HG02798 (cell line): ENCODE measurements around the gene ATP6V1F.

Experiments
- ATAC-seq: cut with Tn5 transposase; IDR thresholded peaks from one replicate; pipeline ENCODE4 v1.9.1; 2021; ENCODE audit warnings: mild to moderate bottlenecking; ENCODE audit not compliant: unreplicated experiment, poor library complexity

The ATP6V1F gene, protein sequence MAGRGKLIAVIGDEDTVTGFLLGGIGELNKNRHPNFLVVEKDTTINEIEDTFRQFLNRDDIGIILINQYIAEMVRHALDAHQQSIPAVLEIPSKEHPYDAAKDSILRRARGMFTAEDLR

DNA sequence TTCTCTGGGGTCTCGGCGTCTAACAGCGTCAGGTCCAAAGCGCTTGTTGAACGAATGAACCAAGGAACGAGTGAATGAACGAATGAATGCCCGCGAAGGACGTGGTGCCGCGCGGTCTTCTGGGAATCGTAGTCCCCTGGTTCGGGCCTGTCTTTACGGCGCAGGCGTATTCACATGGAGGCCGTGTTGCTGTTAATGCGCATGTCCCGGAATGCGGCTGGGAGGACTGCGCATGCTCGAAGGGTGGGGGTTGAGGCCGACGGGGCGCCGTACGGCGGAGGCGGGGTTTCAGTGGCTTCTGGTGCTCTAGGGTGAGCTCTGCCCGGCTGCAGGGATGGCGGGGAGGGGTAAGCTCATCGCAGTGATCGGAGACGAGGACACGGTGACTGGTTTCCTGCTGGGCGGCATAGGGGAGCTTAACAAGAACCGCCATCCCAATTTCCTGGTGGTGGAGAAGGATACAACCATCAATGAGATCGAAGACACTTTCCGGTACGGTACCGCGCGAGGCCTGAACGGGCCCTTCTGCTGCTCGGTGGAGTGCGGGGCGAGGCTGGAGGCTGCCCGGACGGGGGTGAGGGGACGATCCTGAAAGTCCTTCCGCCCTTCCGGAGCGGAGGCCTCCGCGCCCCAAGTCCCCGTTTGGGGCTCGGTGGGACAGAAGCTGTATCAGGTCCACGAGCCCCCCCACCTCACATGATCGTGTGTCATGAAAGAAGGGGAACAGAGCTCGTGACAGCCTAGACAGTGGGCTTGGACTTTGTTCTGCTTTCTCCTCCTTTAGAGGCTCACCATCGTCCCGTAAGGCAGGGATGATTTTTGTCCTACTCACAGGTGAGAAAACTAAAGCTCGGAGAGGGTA is at the start of gene ATP6V1F:
TSS of gene ATP6V1F (plus strand) at position 286 of the 862 bp plus-strand sequence. CDS start at position 335, 49 bp downstream.
- ATAC-seq, result peak; percentile 88

DNA sequence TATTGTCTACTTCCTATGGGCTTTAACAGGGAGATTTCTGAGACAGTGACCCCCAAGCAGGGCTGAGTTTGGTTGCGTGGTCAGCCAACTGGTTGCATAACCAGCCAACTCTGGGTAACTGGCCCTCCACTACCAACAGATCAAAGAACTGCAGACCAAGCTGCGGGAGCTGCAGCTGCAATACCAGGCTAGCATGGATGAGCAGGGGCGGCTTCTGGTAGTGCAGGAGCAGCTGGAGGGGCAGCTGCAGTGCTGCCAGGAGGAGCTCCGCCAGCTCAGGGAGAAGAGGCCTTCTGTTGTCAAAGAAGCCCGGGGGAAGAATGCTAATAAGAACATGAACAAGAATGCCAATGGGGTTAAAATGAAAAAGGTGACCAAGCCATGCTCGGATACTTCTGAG is 48.2 kb upstream of the ATP6V1F start:
- no peak for ATAC-seq

DNA sequence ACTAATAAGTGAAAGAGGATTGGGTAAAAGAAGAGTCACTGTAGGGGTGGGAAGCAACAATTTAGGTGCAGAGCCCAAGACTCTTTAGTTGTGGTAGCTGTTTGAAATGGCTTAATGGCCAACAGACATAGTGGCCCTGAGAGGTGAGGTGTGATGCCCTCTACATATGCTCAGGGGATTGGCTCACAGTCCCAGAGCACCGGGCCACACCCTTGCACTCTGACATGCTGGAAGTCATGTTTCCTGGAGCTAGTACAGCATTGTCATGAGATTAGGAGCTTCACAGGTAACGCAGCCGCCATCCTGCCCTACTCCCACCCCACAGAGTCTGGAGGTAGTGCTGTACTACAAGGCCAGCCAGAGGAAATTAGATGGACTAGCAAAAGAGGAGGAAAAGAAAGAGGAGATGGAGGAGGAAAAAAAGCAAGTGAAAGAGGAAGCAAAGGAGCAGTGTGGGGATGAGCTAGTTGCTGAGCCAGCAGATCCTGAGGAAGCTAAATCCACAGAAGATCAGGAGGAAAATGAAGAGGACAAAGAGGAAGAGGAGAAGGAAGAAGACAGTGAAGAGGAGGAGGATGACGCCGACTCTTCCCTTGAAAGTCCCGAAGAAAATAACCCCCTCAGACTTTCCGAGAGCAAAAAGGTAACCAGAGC is 47.2 kb upstream of the ATP6V1F start:
- ATAC-seq, result no peak

DNA sequence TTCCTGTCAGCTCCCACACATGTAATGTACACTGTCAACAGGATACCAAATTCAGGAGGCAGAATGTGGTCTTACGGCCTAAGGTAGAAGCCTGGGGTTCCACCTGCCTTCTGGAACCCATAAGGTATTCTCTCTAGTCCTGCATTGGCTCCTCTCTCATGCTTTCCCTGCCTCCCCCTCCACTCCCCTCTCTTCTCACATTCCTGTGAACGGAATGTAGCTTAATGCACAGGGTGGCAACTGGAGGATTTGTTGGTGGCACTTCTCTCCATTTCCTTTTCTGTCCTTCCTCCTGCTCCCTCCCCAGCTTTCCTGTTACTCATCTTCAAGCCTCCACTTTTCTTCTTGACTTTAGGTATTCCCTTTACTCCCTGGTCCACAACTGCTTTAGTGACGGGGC is 44.0 kb upstream of the ATP6V1F start:
- no peak for ATAC-seq

DNA sequence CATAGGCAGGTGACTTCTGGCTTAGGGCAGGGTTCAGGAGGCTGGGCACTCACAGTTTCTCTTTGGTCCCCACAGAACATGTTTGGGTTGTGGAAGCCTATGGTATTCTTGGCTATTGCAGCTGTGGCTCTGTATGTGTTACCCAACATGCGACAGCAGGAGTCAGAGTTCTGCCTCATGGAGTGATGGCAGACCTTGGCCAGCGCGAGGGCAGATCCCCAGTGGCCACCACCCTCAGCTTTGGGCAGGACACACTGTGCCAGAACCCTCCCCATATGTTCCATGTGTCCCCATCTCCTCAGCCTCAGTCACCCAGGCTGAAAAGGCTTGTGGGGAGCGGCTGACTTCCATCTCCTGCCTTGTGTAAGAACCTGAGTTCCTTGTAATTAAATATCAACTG is 40.9 kb upstream of the ATP6V1F start:
- ATAC-seq, result no peak

DNA sequence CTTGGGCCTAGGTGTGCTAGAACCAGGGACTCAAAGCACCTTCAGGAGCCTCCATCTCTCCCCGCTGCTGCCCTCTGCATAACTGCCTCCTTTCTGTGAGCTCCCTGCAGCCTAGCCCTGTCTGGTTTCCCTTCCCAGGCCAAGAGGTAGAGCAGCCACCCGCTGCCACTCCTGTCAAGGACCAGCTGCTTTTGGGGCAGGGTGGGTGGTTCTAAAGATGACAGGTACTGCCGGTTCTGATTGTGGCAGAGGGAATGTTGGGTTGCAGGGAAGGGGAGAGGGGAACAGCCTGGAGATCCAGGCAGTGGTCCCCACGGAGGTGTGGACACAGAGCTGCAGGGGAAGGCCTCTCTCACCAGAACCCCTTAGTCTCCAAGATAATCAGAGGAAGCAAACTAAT is 36.1 kb upstream of the ATP6V1F start:
- no peak for ATAC-seq

DNA sequence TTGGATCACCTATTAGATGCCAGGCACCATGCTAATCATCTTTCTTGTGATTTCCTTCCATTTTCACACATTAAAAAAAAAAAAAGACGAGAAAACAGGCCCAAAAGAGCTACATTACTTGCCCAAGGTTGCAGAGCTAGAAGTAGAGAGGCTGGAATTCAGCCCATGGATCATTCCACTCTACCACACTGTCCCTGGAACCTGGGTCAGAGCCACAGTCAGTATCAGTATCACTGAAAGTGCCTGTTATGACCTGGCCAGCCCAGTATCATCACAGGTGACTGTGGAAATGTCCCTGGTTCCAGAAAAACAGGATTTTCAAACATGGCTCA is 35.8 kb upstream of the ATP6V1F start:
- no peak for ATAC-seq

DNA sequence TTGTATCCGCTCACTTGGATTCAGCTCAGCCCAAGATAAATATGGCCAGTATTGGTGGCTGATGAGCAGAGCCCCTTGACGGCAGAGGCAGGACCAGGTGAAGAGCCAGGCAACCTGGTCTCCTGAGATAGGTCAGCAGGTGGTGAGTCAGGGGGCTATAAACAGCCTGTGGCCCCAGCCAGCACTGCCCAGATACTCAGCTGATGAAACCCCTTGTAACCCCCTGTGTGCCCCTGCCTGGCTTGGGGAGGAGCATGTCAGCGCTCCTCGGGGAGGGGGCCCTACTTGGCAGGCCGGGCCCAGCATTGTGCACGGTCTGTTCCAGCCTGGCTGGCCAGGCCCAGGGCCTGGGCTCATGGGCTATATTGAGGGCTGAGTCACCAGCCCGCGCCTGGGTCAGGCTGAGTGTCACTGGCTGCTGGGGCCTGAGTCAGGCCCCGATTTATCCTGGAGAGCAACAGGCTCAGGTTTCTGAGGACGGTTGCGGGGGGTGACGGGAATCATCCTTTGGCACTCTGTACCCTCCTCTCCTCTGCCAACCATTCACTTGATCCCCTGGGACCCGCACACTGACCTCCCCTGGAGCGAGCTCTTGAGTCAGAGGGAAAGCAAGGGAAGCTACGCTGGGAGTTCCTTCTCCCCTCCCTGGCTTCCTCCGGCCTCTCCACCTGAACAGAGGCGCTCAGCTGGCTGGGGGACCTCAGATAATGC is 35.3 kb upstream of the ATP6V1F start:
- no peak for ATAC-seq

DNA sequence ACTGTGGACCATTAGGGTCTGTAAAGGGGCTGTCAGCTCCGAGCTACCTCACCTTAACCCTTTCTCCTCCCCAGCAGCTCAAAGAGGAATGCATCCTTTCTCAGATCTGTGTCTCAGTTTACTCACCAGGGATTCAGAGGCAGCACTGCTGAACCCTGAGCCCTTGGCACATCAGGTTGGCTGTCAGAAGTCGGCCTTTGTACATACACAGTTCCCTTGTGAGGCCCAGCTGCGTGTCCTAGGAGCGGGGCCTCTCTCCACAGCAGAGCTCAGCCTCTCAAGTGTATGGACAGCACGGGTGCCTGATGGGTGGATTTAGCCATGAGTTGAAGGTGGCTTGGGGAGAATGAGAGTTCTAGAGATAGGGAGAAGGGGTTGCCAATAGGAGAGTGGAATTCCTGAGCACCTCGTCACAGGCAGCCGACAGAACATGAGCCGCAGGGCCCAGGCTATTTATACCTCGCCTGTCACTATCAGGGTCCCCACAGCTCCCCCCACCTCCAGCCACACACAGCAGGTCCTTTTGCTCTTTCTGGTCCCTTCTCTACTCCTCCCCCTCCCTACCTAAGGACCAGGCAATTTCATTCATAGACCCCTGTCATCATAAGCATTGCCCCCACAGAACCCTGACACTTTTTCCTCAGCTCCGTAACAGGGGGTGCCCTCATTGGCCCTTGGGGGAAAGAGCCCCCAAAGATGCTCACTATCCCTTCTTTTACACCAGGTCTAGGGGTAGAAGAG is 34.5 kb upstream of the ATP6V1F start:
- no peak for ATAC-seq

DNA sequence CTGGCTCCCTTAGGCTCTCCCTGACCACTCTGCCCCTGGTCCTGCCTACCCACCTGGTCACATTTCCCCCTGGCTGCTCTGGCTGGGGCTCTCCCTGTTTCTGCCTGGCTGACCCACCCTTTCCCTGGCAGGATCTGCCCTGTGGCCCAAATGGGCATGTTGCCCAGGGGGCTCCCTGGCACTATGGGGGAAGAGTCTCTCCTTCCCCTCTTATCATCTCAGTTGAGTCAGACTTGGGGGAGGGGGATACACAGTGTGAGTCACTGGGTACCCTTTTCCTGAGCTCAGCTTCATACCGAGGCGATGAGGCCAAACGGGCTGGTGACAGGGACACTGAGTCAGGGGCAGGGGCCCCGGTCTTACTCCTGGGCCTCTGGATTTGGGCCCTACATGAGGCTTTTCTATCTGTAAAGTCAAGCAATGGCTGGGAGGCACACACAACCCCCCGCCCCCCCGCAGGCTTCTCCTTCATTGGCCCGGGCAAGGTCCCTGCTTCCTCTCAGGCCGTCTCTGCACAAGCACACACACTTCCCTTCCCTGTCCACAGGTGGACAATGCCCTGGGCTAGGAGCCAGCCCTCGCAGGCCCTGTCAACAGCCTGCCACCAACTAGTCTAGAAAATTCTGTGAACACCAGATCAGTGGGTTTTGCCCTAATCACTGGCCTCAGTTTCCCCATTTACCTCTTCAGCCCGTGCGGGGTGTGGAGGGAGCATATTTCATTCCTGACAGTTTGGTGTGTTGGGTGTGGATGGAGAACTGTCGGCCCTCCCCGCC is 33.1 kb upstream of the ATP6V1F start:
- ATAC-seq, result no peak

DNA sequence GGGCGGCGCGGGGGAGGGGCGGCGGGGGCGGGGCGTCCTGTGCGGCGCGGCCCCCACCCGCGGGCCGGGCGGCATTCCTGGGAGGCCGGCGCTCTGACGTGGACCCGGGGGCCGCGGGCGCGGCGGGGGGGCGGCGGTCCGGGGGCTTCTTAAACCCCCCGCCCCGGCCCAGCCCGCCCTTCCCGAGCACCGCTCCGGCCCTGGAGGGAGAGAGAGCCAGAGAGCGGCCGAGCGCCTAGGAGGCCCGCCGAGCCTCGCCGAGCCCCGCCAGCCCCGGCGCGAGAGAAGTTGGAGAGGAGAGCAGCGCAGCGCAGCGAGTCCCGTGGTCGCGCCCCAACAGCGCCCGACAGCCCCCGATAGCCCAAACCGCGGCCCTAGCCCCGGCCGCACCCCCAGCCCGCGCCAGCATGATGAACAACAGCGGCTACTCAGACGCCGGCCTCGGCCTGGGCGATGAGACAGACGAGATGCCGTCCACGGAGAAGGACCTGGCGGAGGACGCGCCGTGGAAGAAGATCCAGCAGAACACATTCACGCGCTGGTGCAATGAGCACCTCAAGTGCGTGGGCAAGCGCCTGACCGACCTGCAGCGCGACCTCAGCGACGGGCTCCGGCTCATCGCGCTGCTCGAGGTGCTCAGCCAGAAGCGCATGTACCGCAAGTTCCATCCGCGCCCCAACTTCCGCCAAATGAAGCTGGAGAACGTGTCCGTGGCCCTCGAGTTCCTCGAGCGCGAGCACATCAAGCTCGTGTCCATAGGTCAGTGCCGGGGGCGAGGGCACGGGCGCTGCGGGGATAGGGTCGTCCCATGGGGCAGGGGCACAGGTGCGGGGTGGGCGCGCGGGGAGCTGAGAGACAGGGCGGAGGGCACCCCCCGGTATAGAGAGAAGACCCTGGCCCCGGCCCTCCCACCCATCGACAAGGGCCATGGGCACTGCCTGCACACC is 32.2 kb upstream of the ATP6V1F start, which contains the start of gene FLNC:
TSS of gene FLNC (plus strand) at position 176 of the 947 bp plus-strand sequence. CDS start at position 408, 232 bp downstream.
- no peak for ATAC-seq

DNA sequence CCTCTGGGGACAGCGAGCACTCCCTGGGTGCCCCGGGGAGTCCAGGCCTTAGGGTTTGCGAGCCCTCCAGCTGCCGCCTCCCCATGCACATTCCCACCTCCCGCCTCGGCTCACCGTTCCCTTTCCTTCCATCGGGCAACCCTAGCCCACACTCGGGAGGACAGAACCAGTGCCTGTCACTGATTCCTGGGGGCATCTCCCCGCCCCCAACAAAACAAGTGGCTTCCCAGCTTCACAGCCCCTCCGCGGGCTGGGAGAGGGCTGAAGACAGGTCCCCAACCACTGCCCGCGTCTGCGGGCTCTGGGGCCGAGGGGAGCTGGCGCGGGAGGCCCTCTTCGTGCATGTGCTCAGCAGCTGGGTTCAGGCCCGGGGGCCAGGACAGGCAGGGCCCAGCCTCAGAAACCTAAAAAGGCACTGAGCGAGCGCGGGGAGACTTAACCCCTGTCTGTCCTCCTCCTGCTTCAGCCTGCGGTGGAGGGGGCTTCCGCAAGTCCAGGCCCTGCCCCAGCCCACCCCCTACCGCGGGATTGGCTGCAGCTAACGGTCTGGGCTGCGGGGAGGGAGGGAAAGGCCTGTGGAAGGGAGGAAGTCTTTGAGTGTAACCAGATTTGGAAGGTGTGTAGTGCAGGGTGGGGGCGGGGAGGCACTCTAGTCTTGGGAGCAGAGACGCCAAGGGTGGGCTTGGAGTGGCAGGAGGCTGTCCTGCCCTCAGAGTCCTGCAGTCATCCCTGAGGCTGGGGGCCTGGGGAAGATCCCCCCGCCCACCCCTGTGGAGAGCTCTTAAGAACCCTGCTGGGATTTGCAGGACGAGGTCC is 31.3 kb upstream of the ATP6V1F start:
- no peak for ATAC-seq

DNA sequence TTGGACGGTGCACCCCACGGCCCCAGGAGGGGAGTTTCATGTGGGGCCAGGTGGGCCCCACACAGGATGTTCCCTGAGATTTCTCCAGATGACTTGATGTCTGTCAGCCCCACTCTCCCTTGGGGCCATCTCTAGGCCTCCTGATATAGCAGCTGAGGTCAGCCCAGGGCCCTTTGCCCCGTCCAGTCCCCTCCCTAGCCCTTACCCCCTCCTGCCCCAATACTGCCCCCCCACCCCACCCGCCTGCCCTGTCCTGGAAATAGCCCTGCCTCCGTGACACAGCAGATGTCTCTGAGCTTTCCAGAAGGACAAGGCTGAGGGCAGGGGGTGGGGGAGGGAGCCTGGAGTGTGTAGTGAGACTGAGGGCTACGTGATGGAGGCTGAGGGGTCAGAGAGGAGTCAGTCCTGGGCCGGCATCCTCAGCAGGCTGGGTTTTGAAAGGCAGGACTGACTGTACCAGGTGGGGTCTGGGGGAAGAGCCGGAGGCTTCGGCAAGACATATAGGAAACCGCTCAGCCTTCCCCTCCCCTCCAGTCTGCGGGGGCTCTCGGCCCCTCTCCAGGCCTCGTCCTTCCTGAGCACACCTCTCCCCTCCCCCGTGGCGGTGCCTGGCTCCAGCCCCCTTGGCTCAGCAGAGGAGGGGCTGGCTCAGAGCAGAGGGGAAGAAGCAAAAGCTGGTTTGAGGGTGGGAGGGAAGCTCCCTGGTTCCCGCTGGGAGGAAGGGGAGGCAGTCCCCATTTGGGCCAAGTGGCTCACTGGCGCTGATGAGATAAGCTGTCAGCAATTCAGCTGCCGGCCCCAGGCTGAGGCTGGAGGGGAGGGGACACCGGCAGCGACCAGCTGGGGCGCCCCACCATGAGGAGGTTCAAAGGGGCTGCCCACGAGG is 30.4 kb upstream of the ATP6V1F start:
- no peak for ATAC-seq

DNA sequence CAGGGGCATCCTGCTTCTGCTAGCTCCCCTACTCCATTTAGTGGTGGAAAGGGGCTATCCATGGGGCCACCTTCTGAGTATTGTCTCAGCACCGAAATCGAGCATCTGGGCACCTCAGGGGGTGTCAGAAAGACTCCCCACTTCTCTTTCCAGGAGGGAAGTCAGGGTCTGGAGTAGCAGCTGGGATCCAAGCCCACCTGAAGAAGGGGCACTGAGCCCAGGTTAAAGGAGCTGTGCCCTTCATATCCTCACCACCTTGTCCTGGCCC is 29.8 kb upstream of the ATP6V1F start:
- ATAC-seq, result no peak

DNA sequence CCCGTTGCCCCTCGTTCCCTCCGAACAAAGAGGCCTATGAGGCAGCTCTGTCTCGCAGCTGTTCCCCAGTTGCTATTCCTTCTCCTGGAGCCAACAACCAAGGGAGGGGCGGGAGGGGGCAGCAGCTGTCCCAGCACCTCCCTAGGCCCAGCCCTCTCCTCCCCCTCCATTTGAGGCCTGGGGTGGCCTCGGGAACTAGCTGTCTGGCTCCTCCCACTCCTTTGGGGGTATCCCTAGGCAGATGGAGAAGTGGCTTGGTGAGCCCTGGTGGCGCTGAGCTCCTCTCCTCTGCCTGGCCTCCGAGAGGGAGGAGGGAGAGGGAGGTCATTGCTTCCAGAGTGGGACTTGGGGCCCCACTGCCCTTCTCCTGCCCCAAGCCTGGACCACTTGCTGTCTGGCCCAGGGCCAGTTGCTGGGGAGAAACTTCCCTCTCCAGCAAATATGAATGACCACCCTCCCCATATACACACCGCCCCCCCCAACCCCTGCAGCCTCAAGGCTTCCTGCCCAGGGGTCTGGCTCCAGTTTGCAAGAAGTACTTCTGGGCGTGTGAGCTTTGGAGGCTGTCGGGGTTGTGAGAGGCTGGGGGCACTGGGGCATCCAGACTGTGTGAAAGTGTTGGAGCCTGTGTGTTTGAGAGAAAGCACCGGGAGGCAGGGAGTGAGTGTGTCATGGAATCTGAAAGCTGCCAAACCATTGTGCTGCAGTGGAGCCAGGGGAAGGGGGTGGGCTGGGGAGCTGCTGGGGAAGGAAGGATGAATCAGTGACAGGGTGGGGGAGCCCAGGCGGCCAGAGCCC is 29.3 kb upstream of the ATP6V1F start:
- ATAC-seq, result no peak

DNA sequence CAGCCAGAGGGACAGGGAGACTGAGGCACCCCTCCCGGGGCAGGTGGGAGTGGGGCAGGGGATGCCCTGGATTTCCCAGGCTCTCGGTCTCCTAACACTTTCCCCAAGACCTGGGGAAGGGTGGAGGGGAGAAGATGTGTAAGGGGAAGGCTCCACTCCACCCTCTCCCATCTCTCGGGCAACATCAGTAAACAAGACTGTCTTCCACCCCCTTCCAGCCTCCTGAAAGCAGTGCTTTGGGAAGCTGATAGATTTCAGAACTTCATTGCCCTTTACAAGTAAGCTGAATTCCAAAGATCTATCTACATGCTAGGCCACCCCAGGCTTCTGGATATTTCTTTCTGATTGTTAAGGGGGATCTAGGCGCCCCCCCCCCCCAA is 28.7 kb upstream of the ATP6V1F start:
- no peak for ATAC-seq
